HepG2 (cell line): ENCODE results near the gene ASB5. TPM values are rescaled to one million over a fixed set of nuclear protein-coding genes. Genes with fewer than 3 reads are reported as not detected.

ENCODE experiments used
- ATAC-seq: fragments of 200-7000 bp; cut with Tn5 transposase; 3 replicates; pipeline ENCODE4 v1.9.1; 2020; ENCODE audit warnings: mild to moderate bottlenecking, moderate library complexity
- BruUV-seq: library from RNA; stranded (reverse); fragments of 400-500 nt; replicated peaks from 2 replicates; lab custom pipeline; 2021; lab: Mats Ljungman, UMichigan
- CTCF ChIA-PET: fragments of 300-600 bp; formaldehyde crosslinking; extraction: SDS; loops from one replicate; lab custom pipeline; 2021; ENCODE audit warnings: low total read pairs, inconsistent platforms, low intra/inter-chr PET ratio; lab: Yijun Ruan, JAX
- POLR2A ChIA-PET: fragments of 350-600 bp; sonication (Branson Sonifier 250); formaldehyde crosslinking; loops from one replicate; lab custom pipeline; 2020; ENCODE audit warnings: antibody characterized with exemption, inconsistent platforms; lab: Yijun Ruan, JAX
- DNase-seq: peaks from one replicate; pipeline ENCODE4 v3.0.0-alpha.2; 2015; ENCODE audit warnings: low spot score
- FAIRE-seq: peaks from 3 replicates; lab custom pipeline; 2011; peaks lifted over from hg19 to GRCh38; lab: Jason Lieb, UNC
- H2AFZ ChIP-seq: one replicate; pipeline ENCODE4 v1.6.1; 2011; ENCODE audit warnings: low read length, inconsistent platforms
- H3K27ac ChIP-seq: fragments of 300-600 bp; 3 replicates; pipeline ENCODE4 v1.8.0; 2011; ENCODE audit warnings: mixed run types, mild to moderate bottlenecking, mixed read lengths, low read length, inconsistent platforms; ENCODE audit not compliant: insufficient read depth; ENCODE audit errors: extremely low read length
- H3K27me3 ChIP-seq, 2 experiments: fragments of 200-600 bp in 1 of 2; 2 replicates in 1 of 2; 3 replicates in 1 of 2; pipeline versions ENCODE4 v1.6.0 to v1.8.0; 2011; ENCODE audit warnings: low read length in 2 of 2, mild to moderate bottlenecking in 2 of 2, moderate library complexity in 2 of 2, inconsistent platforms in 1 of 2; ENCODE audit not compliant: insufficient read depth in 2 of 2, control insufficient read depth in 1 of 2
- H3K36me3 ChIP-seq, 2 experiments: fragments of 200-600 bp in 1 of 2; replicated peaks in 1 of 2; 2 replicates in 1 of 2; 3 replicates in 1 of 2; pipeline versions ENCODE4 v1.5.1 to v1.8.0; 2011; ENCODE audit warnings: low read length in 2 of 2, inconsistent platforms in 1 of 2; ENCODE audit not compliant: insufficient read depth in 2 of 2, control insufficient read depth in 1 of 2
- H3K4me1 ChIP-seq: 2 replicates; pipeline ENCODE4 v1.5.1; 2012; ENCODE audit warnings: low read length, inconsistent platforms; ENCODE audit not compliant: insufficient read depth
- H3K4me2 ChIP-seq: 2 replicates; pipeline ENCODE4 v1.6.0; 2011; ENCODE audit warnings: low read depth, low read length, inconsistent platforms
- H3K4me3 ChIP-seq, 3 experiments: fragments of 200-600 bp in 1 of 3; sonication (generic), shearing (Covaris generic) in 1 of 3; replicated peaks in 1 of 3; 2 replicates each; pipeline ENCODE4 v1.5.1; 2011 to 2016; ENCODE audit warnings: low read length in 3 of 3, inconsistent platforms in 2 of 3, low read depth in 2 of 3, mild to moderate bottlenecking in 2 of 3, control low read depth in 1 of 3, mixed read lengths in 1 of 3; ENCODE audit not compliant: insufficient read depth in 1 of 3
- H3K79me2 ChIP-seq: one replicate; pipeline ENCODE4 v1.6.1; 2011; ENCODE audit warnings: low read length, inconsistent platforms; ENCODE audit not compliant: insufficient read depth
- H3K9ac ChIP-seq: 2 replicates; pipeline ENCODE4 v1.6.0; 2011; ENCODE audit warnings: mild to moderate bottlenecking, low read depth, low read length, inconsistent platforms; ENCODE audit not compliant: insufficient read depth
- H3K9me3 ChIP-seq: 2 replicates; pipeline ENCODE4 v1.5.1; 2012; ENCODE audit warnings: mild to moderate bottlenecking, low read length
- H4K20me1 ChIP-seq: 2 replicates; pipeline ENCODE4 v1.6.0; 2011; ENCODE audit warnings: inconsistent platforms, mild to moderate bottlenecking, low read length, moderate library complexity; ENCODE audit not compliant: insufficient read depth
- ATF7 ChIP-seq, 2 experiments: fragments of 450-650 bp in 1 of 2; sonication (generic) in 1 of 2; formaldehyde crosslinking in 1 of 2; IDR thresholded peaks; 2 replicates each; pipeline versions ENCODE4 v1.4.0 to v1.6.1; 2016 to 2020; ENCODE audit warnings: antibody characterized with exemption in 1 of 2, mild to moderate bottlenecking in 1 of 2, missing genetic modification reagents in 1 of 2
- FOXJ3 ChIP-seq: sonication (generic); formaldehyde crosslinking; IDR thresholded peaks from 2 replicates; pipeline ENCODE4 v1.4.0; 2020; ENCODE audit warnings: missing genetic modification reagents, mild to moderate bottlenecking, borderline replicate concordance
- GATAD2A ChIP-seq: IDR thresholded peaks from 2 replicates; pipeline ENCODE4 v1.6.1; 2016
- HIVEP1 ChIP-seq: sonication (generic); formaldehyde crosslinking; IDR thresholded peaks from 2 replicates; pipeline ENCODE4 v1.4.0; 2020; ENCODE audit warnings: mild to moderate bottlenecking, missing genetic modification reagents
- MAFK ChIP-seq, 2 experiments: IDR thresholded peaks in 1 of 2; conservative IDR thresholded peaks in 1 of 2; 2 replicates each; pipeline ENCODE4 v1.6.1; 2011; ENCODE audit warnings: improper control_type of control experiment in 2 of 2, low read length in 2 of 2
- SUZ12 ChIP-seq: fragments of 150-350 bp; IDR thresholded peaks from 2 replicates; pipeline ENCODE4 v1.6.1; 2014; ENCODE audit warnings: low read depth, low read length
- WGBS: methylation state at CpG from one replicate; pipeline ENCODE4 v1.1.6; 2017; ENCODE audit warnings: low lambda C conversion rate; 5-methylcytosine and 5-hydroxymethylcytosine counted together
- in situ Hi-C: cut with HindIII; loops from 2 replicates; pipeline ENCODE4 v1.10.0; 2017; ENCODE audit warnings: low pct_unique_long_range_greater_than_20kb; ENCODE audit not compliant: extremely low pct_ligation_motif_present
- intact Hi-C: fragments of 100-400 bp; cut with micrococcal nuclease; formaldehyde crosslinking; loops from one replicate; pipeline ENCODE4 v1.10.0; 2022; ENCODE audit not compliant: unreplicated experiment
- polyA plus RNA-seq, 8 experiments: library from polyadenylated mRNA; depleted of rRNA in 3 of 8; stranded (reverse) in 7 of 8; unstranded in 1 of 8; fragments of >200 nt; fragmentation: Illumina TruSeq in 4 of 8; extraction: Trizol in 4 of 8; gene quantifications; 2 replicates each; pipeline versions ENCODE4 v1.2.1 to v1.2.3, GENCODE V29; 2011 to 2016; ENCODE audit warnings: low read depth in 4 of 8, missing spikeins in 1 of 8, mixed read lengths in 1 of 8; ENCODE audit not compliant: insufficient read depth in 1 of 8
- total RNA-seq, 5 experiments: library from RNA; depleted of rRNA; stranded (reverse); fragments of >200 nt; fragmentation: Illumina TruSeq; extraction: Trizol; gene quantifications; 2 replicates each; pipeline ENCODE4 v1.2.3, GENCODE V29; 2016; ENCODE audit warnings: low read depth in 1 of 5
- TF ChIP-seq, protein P1 (sequence below): sonication (generic); formaldehyde crosslinking; IDR thresholded peaks from 2 replicates; pipeline ENCODE4 v1.5.1; 2020; ENCODE audit warnings: mild to moderate bottlenecking, missing genetic modification reagents, moderate library complexity

The ASB5 gene
- total and polyA plus RNA-seq, 2 of the 13 experiments (the other 11 are each of a cell fraction or from before 2014, with no cell fraction given), result not detected

DNA sequence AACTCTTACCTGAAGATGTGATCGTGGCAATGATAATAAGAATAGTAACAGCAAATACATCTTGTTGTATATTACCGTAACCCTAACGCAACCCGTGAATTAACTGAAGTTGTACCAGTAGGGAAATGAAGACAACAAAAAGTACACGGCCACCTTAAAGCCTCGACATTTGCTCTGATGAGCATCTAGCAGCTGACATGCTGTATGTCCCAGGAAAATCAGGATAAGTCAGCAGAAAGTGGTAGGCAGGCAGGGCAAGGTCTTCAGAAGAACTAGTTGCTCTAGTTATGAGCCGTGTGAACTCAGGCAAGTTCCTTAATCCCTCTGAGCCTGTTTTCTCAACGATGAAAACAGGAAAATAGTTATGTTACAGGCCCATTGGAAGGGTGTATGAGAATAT is 7.7 kb upstream of the ASB5 start:
- Histone ChIP-seq H3K27me3 (peaks cover 0 to 4% of the 10 kb centered on the region in 2 experiments; a peak in 1 of 5 replicates), H3K9ac (no peak overlapping the region), H3K36me3 (no peaks in the 10 kb centered on the region), H3K4me1 (peaks cover 8% of the 10 kb centered on the region), H3K4me3 (no peak overlapping the region), H3K9me3 (no peaks in the 10 kb centered on the region), H3K79me2 (no peaks in the 10 kb centered on the region), H3K27ac (no peak overlapping the region), H4K20me1 (no peaks in the 10 kb centered on the region), H2AFZ (no peak overlapping the region), H3K4me2 (no peak overlapping the region)
- no peak for DNase-seq
- in situ Hi-C loops, result no loop called here
- 23% methylated on average over 8 of the region's 8 CpGs for WGBS
- CTCF ChIA-PET, result no interaction called here
- TF ChIP-seq, protein P1, sequence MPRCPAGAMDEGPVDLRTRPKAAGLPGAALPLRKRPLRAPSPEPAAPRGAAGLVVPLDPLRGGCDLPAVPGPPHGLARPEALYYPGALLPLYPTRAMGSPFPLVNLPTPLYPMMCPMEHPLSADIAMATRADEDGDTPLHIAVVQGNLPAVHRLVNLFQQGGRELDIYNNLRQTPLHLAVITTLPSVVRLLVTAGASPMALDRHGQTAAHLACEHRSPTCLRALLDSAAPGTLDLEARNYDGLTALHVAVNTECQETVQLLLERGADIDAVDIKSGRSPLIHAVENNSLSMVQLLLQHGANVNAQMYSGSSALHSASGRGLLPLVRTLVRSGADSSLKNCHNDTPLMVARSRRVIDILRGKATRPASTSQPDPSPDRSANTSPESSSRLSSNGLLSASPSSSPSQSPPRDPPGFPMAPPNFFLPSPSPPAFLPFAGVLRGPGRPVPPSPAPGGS (CRISPR knock-in tag), result no peak
- TF ChIP-seq MAFK (conservative IDR thresholded peaks at IDR 0.05 in 1 of 2, IDR thresholded peaks at IDR 0.05 in 1 of 2; ENCODE audit: low read length in 2 of 2) (0 out of 4 replicates have a peak, but pooled peaks have one; percentile 2 to 4), FOXJ3 (no peak)
- BruUV-seq, result no TSS peak
- intact Hi-C loops, result loop anchor here (1.0 to 5.0 kb wide), 3 partner anchors 65 to 329 kb away; no protein-coding TSS in a partner anchor
- FAIRE-seq, result no peak
- POLR2A ChIA-PET, result no interaction called here
- peak; percentile 24; the same call in 1 of the 3 replicates for ATAC-seq

DNA sequence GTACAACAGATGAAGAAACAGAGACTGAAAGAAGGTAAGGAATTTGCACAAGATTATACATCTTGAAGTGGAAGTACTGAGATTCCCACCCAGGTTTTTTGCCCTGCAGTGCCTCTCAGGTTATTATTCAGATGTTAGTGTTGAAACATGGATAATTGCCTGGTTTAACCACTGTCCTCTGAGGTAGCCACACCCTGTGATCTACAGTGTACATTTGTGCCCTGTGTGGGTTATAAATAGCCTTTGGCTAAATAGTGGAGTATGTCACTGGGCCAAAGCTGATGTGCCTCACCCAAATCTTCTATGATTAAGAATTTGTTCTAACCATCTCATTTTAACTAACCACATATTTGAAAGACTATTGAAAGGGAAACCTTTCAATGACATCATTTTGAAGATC is 5.4 kb upstream of the ASB5 start:
- ATAC-seq (no peak), FAIRE-seq (no peak), DNase-seq (no peak)
- no peak overlapping the region for H3K4me3 ChIP-seq
- H4K20me1 ChIP-seq, result no peaks in the 10 kb centered on the region
- no peak overlapping the region for H3K4me2 ChIP-seq
- TF ChIP-seq HIVEP1 (CRISPR knock-in tag), result no peak
- TF ChIP-seq GATAD2A (CRISPR knock-in tag), result no peak
- TF ChIP-seq SUZ12, result no peak
- TF ChIP-seq ATF7 (IDR thresholded peaks at IDR 0.05), result peak; percentile 32; the same call in 1 of the 2 replicates
- no peak for TF ChIP-seq ATF7 (CRISPR knock-in tag; IDR thresholded peaks at IDR 0.05)
- peaks cover 0 to 4% of the 10 kb centered on the region in 2 experiments; a peak in 1 of 5 replicates for H3K27me3 ChIP-seq
- intact Hi-C loops, result no loop called here
- no peak overlapping the region for H2AFZ ChIP-seq
- H3K79me2 ChIP-seq, result no peaks in the 10 kb centered on the region
- ChIA-PET POLR2A (no interaction called here), CTCF (no interaction called here)
- no peak overlapping the region for H3K9ac ChIP-seq
- H3K4me1 ChIP-seq, result peaks cover 8% of the 10 kb centered on the region
- BruUV-seq, result no TSS peak
- H3K27ac ChIP-seq, result no peak overlapping the region
- in situ Hi-C loops, result no loop called here
- no peaks in the 10 kb centered on the region for H3K9me3 ChIP-seq
- no peaks in the 10 kb centered on the region for H3K36me3 ChIP-seq
